IMR-90 (cell line): ENCODE data around the gene CCDC17. TPM values are rescaled to one million over a fixed set of nuclear protein-coding genes. Genes with fewer than 3 reads are reported as not detected.

Experiments
- ATAC-seq: fragments of 200-7000 bp; cut with Tn5 transposase; 2 replicates; pipeline ENCODE4 v1.9.1; 2020; ENCODE audit warnings: low read depth, mild to moderate bottlenecking, moderate library complexity
- BruUV-seq: library from RNA; stranded (reverse); fragments of 400-500 nt; replicated peaks from 2 replicates; lab custom pipeline; 2021; lab: Mats Ljungman, UMichigan
- CTCF ChIA-PET: fragments of 300-600 bp; formaldehyde crosslinking; extraction: SDS; loops from one replicate; lab custom pipeline; 2021; ENCODE audit warnings: antibody characterized with exemption; lab: Yijun Ruan, JAX
- POLR2A ChIA-PET: fragments of 300-600 bp; sonication (Branson Sonifier 250); formaldehyde crosslinking; loops from one replicate; lab custom pipeline; 2022; ENCODE audit warnings: antibody characterized with exemption; ENCODE audit not compliant: unreplicated experiment; lab: Charles Lee
- DNase-seq: peaks from one replicate; pipeline ENCODE4 v3.0.0; 2013
- H2AFZ ChIP-seq: replicated peaks from 2 replicates; pipeline ENCODE3; 2013; ENCODE audit warnings: low read length, mild to moderate bottlenecking; ENCODE audit not compliant: poor library complexity
- H2AK5ac ChIP-seq: 2 replicates; pipeline ENCODE4 v1.6.1; 2013; ENCODE audit warnings: low read depth, low read length, inconsistent platforms
- H2AK9ac ChIP-seq: replicated peaks from 2 replicates; pipeline ENCODE3; 2013; ENCODE audit warnings: mild to moderate bottlenecking, low read depth, low read length, moderate library complexity; ENCODE audit not compliant: poor library complexity
- H2BK120ac ChIP-seq: 2 replicates; pipeline ENCODE4 v1.6.1; 2013; ENCODE audit warnings: low read depth, low read length, inconsistent platforms
- H2BK15ac ChIP-seq: 3 replicates; pipeline ENCODE4 v1.6.1; 2013; ENCODE audit warnings: low read depth, low read length, inconsistent platforms
- H2BK20ac ChIP-seq: 2 replicates; pipeline ENCODE4 v1.6.1; 2013; ENCODE audit warnings: low read depth, mild to moderate bottlenecking, inconsistent platforms, low read length, moderate library complexity
- H2BK5ac ChIP-seq: 2 replicates; pipeline ENCODE4 v1.6.1; 2013; ENCODE audit warnings: mild to moderate bottlenecking, low read depth, low read length, inconsistent platforms; ENCODE audit not compliant: poor library complexity, severe bottlenecking
- H3K14ac ChIP-seq: replicated peaks from 2 replicates; pipeline ENCODE4 v1.6.1; 2013; ENCODE audit warnings: low read depth, low read length, inconsistent platforms
- H3K18ac ChIP-seq: 2 replicates; pipeline ENCODE4 v1.6.1; 2013; ENCODE audit warnings: low read depth, low read length, control low read depth
- H3K23ac ChIP-seq: 2 replicates; pipeline ENCODE4 v1.6.1; 2013; ENCODE audit warnings: low read depth, low read length, inconsistent platforms
- H3K27ac ChIP-seq: 2 replicates; pipeline ENCODE4 v1.5.1; 2013; ENCODE audit warnings: mild to moderate bottlenecking, control low read depth, low read length; ENCODE audit not compliant: insufficient read depth
- H3K27me3 ChIP-seq: 2 replicates; pipeline ENCODE4 v1.6.1; 2013; ENCODE audit warnings: low read length; ENCODE audit not compliant: control insufficient read depth, insufficient read depth
- H3K36me3 ChIP-seq: 2 replicates; pipeline ENCODE4 v1.6.1; 2013; ENCODE audit warnings: low read length, mixed read lengths; ENCODE audit not compliant: control insufficient read depth, insufficient read depth
- H3K4ac ChIP-seq: 2 replicates; pipeline ENCODE4 v1.6.1; 2013; ENCODE audit warnings: low read depth, low read length, inconsistent platforms
- H3K4me1 ChIP-seq: 2 replicates; pipeline ENCODE4 v1.6.1; 2013; ENCODE audit warnings: low read length, mixed read lengths; ENCODE audit not compliant: control insufficient read depth, insufficient read depth
- H3K4me2 ChIP-seq: 2 replicates; pipeline ENCODE4 v1.6.1; 2013; ENCODE audit warnings: low read depth, mild to moderate bottlenecking, control low read depth, low read length, moderate library complexity
- H3K4me3 ChIP-seq: 2 replicates; pipeline ENCODE4 v1.5.1; 2013; ENCODE audit warnings: low read depth, mild to moderate bottlenecking, control low read depth, low read length, moderate library complexity; ENCODE audit not compliant: insufficient read depth
- H3K56ac ChIP-seq: 2 replicates; pipeline ENCODE4 v1.6.1; 2013; ENCODE audit warnings: low read length, inconsistent platforms; ENCODE audit not compliant: insufficient read depth; ENCODE audit errors: extremely low read depth
- H3K79me1 ChIP-seq, 2 experiments: 2 replicates each; pipeline ENCODE4 v1.6.1; 2013; ENCODE audit warnings: low read length in 2 of 2, inconsistent platforms in 1 of 2, low read depth in 1 of 2
- H3K9ac ChIP-seq: 2 replicates; pipeline ENCODE4 v1.6.1; 2013; ENCODE audit warnings: low read depth, low read length, control low read depth
- H3K9me1 ChIP-seq: 2 replicates; pipeline ENCODE4 v1.6.1; 2013; ENCODE audit warnings: low read length, inconsistent platforms; ENCODE audit not compliant: insufficient read depth
- H3K9me3 ChIP-seq: 2 replicates; pipeline ENCODE4 v1.6.1; 2013; ENCODE audit warnings: low read length; ENCODE audit not compliant: control insufficient read depth, insufficient read depth
- H4K20me1 ChIP-seq: 2 replicates; pipeline ENCODE4 v1.6.1; 2013; ENCODE audit warnings: low read length, inconsistent platforms; ENCODE audit not compliant: insufficient read depth
- H4K5ac ChIP-seq: 2 replicates; pipeline ENCODE4 v1.6.1; 2013; ENCODE audit warnings: mild to moderate bottlenecking, low read depth, low read length, control low read depth
- H4K8ac ChIP-seq, 2 experiments: 2 replicates each; pipeline ENCODE4 v1.6.1; 2013; ENCODE audit warnings: low read depth in 2 of 2, low read length in 2 of 2, control low read depth in 1 of 2, inconsistent platforms in 1 of 2
- H4K91ac ChIP-seq: 2 replicates; pipeline ENCODE4 v1.6.1; 2013; ENCODE audit warnings: low read depth, low read length, inconsistent platforms; ENCODE audit not compliant: insufficient read depth
- BHLHE40 ChIP-seq: fragments of 150-350 bp; IDR thresholded peaks from 2 replicates; pipeline ENCODE4 v1.6.1; 2016; ENCODE audit warnings: mild to moderate bottlenecking, low read depth, low read length
- CEBPB ChIP-seq: IDR thresholded peaks from 2 replicates; pipeline ENCODE4 v1.6.1; 2012; ENCODE audit warnings: low read depth, low read length, improper control_type of control experiment
- CHD1 ChIP-seq: IDR thresholded peaks from 2 replicates; pipeline ENCODE4 v1.6.1; 2012; ENCODE audit warnings: low read depth, low read length, improper control_type of control experiment
- FOS ChIP-seq: fragments of 150-350 bp; IDR thresholded peaks from 2 replicates; pipeline ENCODE4 v1.6.1; 2016; ENCODE audit warnings: low read depth, low read length
- MAFK ChIP-seq: IDR thresholded peaks from 2 replicates; pipeline ENCODE4 v1.6.1; 2012; ENCODE audit warnings: low read depth, low read length, improper control_type of control experiment
- MAZ ChIP-seq: IDR thresholded peaks from 2 replicates; pipeline ENCODE4 v1.6.1; 2012; ENCODE audit warnings: low read depth, mild to moderate bottlenecking, low read length, improper control_type of control experiment, moderate library complexity, borderline replicate concordance
- MXI1 ChIP-seq: IDR thresholded peaks from 2 replicates; pipeline ENCODE4 v1.6.1; 2012; ENCODE audit warnings: low read depth, mild to moderate bottlenecking, low read length, moderate library complexity, borderline replicate concordance
- NFE2L2 ChIP-seq: fragments of 150-350 bp; IDR thresholded peaks from 2 replicates; pipeline ENCODE4 v1.6.1; 2016; ENCODE audit warnings: low read depth, mild to moderate bottlenecking, low read length
- POLR2A ChIP-seq: IDR thresholded peaks from 2 replicates; pipeline ENCODE4 v1.6.1; 2012; ENCODE audit warnings: mild to moderate bottlenecking, low read depth, low read length
- RAD21 ChIP-seq: IDR thresholded peaks from 2 replicates; pipeline ENCODE4 v1.6.1; 2012; ENCODE audit warnings: low read length, improper control_type of control experiment
- RCOR1 ChIP-seq: IDR thresholded peaks from 2 replicates; pipeline ENCODE4 v1.6.1; 2012; ENCODE audit warnings: mild to moderate bottlenecking, low read length, improper control_type of control experiment; ENCODE audit not compliant: insufficient replicate concordance
- RFX5 ChIP-seq: IDR thresholded peaks from 2 replicates; pipeline ENCODE4 v1.8.0; 2012; ENCODE audit warnings: low read depth, mild to moderate bottlenecking, low read length, moderate library complexity
- SMC3 ChIP-seq: fragments of 150-350 bp; IDR thresholded peaks from 2 replicates; pipeline ENCODE4 v1.6.1; 2016; ENCODE audit warnings: low read depth, mild to moderate bottlenecking, antibody characterized with exemption, low read length, moderate library complexity
- WGBS, 2 experiments: methylation state at CpG; one replicate each; pipeline versions ENCODE4 v1.1.5 to v1.1.7; 2013; ENCODE audit warnings: missing lambda C conversion rate in 2 of 2; ENCODE audit not compliant: insufficient read length in 1 of 2; ENCODE audit errors: extremely low coverage in 2 of 2; 5-methylcytosine and 5-hydroxymethylcytosine counted together
- dilution Hi-C: fragments of 300-500 bp; cut with HindIII; formaldehyde crosslinking; loops from one replicate; pipeline ENCODE4 v1.14.3; 2018; ENCODE audit warnings: low sequenced_read_pairs; ENCODE audit not compliant: unreplicated experiment
- in situ Hi-C: fragments of 300-500 bp; cut with MboI; formaldehyde crosslinking; loops from 3 replicates; pipeline ENCODE4 v1.14.3; 2019; ENCODE audit warnings: low sequenced_read_pairs, inconsistent platforms, mixed read lengths
- intact Hi-C: fragments of 100-400 bp; cut with micrococcal nuclease; formaldehyde crosslinking; loops from 2 replicates; pipeline ENCODE4 v1.10.0; 2022
- polyA plus RNA-seq, 3 experiments: library from polyadenylated mRNA; depleted of rRNA; stranded (reverse); fragments of >200 nt; gene quantifications; 2 replicates each; pipeline ENCODE4 v1.2.3, GENCODE V29; 2012; ENCODE audit warnings: low replicate concordance in 1 of 3
- total RNA-seq: library from RNA; depleted of rRNA; stranded (reverse); fragments of >200 nt; gene quantifications from 2 replicates; pipeline ENCODE4 v1.2.3, GENCODE V29; 2012
- TF ChIP-seq, protein P1 (sequence below): conservative IDR thresholded peaks from 2 replicates; pipeline ENCODE4 v1.5.1; 2012; ENCODE audit warnings: mild to moderate bottlenecking, low read depth, low read length, improper control_type of control experiment
- TF ChIP-seq, protein P2 (sequence below): fragments of 150-350 bp; IDR thresholded peaks from 2 replicates; pipeline ENCODE4 v1.6.1; 2016; ENCODE audit warnings: low read depth, mild to moderate bottlenecking, low read length, moderate library complexity, borderline replicate concordance
- TF ChIP-seq, protein P3 (sequence below): fragments of 150-350 bp; IDR thresholded peaks from 2 replicates; pipeline ENCODE4 v1.6.1; 2017; ENCODE audit warnings: mild to moderate bottlenecking, antibody characterized with exemption, low read length, low read depth

CCDC17 gene
- total and polyA plus RNA-seq, 2 of the 4 experiments (the other 2 are of a cell fraction), result 0.18 to 0.26 TPM

DNA sequence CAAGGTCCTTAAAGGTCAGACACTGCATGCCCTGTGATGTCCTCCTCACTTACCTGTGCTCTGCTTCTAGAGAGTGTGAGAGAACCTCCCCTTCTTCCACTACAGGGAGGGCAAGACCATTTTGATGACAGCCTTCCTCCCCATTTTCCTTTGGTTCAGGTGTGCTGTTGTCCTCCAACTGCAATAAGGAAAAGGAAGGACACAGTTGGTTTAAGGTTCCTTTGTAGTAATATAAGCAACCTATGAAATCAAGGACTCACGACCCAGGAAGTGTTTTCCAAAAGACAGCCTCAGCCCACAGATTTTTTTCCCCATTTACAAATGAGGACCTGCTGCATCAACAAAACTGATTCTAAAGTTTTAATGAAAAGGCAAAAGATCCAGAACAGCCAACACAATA is 6.6 kb upstream of the CCDC17 start:
- intact Hi-C loops, result no loop called here
- H3K9me1 ChIP-seq, result 0 out of 2 replicates have a peak, but pooled peaks cover 2% of the 10 kb centered on the region
- BruUV-seq, result no TSS peak

More for the DNA sequence above, 6.6 kb upstream of the CCDC17 start:
- dilution Hi-C loops, result no loop called here
- TF ChIP-seq, protein P1, sequence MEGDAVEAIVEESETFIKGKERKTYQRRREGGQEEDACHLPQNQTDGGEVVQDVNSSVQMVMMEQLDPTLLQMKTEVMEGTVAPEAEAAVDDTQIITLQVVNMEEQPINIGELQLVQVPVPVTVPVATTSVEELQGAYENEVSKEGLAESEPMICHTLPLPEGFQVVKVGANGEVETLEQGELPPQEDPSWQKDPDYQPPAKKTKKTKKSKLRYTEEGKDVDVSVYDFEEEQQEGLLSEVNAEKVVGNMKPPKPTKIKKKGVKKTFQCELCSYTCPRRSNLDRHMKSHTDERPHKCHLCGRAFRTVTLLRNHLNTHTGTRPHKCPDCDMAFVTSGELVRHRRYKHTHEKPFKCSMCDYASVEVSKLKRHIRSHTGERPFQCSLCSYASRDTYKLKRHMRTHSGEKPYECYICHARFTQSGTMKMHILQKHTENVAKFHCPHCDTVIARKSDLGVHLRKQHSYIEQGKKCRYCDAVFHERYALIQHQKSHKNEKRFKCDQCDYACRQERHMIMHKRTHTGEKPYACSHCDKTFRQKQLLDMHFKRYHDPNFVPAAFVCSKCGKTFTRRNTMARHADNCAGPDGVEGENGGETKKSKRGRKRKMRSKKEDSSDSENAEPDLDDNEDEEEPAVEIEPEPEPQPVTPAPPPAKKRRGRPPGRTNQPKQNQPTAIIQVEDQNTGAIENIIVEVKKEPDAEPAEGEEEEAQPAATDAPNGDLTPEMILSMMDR, result no peak
- no peak for TF ChIP-seq CHD1
- TF ChIP-seq BHLHE40, result no peak
- TF ChIP-seq, protein P2, sequence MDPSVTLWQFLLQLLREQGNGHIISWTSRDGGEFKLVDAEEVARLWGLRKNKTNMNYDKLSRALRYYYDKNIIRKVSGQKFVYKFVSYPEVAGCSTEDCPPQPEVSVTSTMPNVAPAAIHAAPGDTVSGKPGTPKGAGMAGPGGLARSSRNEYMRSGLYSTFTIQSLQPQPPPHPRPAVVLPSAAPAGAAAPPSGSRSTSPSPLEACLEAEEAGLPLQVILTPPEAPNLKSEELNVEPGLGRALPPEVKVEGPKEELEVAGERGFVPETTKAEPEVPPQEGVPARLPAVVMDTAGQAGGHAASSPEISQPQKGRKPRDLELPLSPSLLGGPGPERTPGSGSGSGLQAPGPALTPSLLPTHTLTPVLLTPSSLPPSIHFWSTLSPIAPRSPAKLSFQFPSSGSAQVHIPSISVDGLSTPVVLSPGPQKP, result no peak
- TF ChIP-seq CEBPB, result no peak
- TF ChIP-seq RAD21, result no peak
- TF ChIP-seq RCOR1, result no peak
- TF ChIP-seq RFX5, result no peak
- TF ChIP-seq NFE2L2, result no peak
- no peak for TF ChIP-seq MXI1
- TF ChIP-seq SMC3, result no peak
- TF ChIP-seq MAZ, result no peak
- TF ChIP-seq FOS, result no peak
- TF ChIP-seq, protein P3, sequence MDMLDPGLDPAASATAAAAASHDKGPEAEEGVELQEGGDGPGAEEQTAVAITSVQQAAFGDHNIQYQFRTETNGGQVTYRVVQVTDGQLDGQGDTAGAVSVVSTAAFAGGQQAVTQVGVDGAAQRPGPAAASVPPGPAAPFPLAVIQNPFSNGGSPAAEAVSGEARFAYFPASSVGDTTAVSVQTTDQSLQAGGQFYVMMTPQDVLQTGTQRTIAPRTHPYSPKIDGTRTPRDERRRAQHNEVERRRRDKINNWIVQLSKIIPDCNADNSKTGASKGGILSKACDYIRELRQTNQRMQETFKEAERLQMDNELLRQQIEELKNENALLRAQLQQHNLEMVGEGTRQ, result no peak
- no peak for TF ChIP-seq MAFK
- no peak for TF ChIP-seq POLR2A
- Histone ChIP-seq H2AK5ac (no peak overlapping the region), H4K5ac (no peak overlapping the region), H3K4ac (no peak overlapping the region), H3K4me3 (no peak overlapping the region), H3K36me3 (peaks cover 48% of the 10 kb centered on the region), H3K23ac (no peak overlapping the region), H3K79me1 (peaks cover 6 to 11% of the 10 kb centered on the region in 2 experiments; a peak in 2 of 4 replicates), H3K18ac (no peak overlapping the region), H2BK5ac (no peak overlapping the region), H3K27ac (no peak overlapping the region), H3K9me3 (no peaks in the 10 kb centered on the region), H3K56ac (no peak overlapping the region), H2AFZ (no peak overlapping the region), H2BK120ac (no peak overlapping the region), H4K91ac (no peak overlapping the region), H3K4me1 (no peaks in the 10 kb centered on the region), H2BK20ac (no peak overlapping the region), H3K9ac (no peak overlapping the region), H4K20me1 (no peaks in the 10 kb centered on the region), H2BK15ac (no peak overlapping the region), H3K4me2 (no peak overlapping the region), H3K14ac (no peak overlapping the region), H3K27me3 (no peaks in the 10 kb centered on the region), H2AK9ac (no peak overlapping the region), H4K8ac (no peak overlapping the region)
- in situ Hi-C loops, result no loop called here
- ATAC-seq (no peak), DNase-seq (no peak)
- CTCF ChIA-PET, result no interaction called here
- no CpG with 5 or more reads among the region's 1 CpG for WGBS, 2 experiments
- POLR2A ChIA-PET, result no interaction called here
